Measurements from ENCODE around the gene THSD7A. TPM values are rescaled to one million over a fixed set of nuclear protein-coding genes. Genes with fewer than 3 reads are reported as not detected.

The THSD7A gene
- total and polyA plus RNA-seq, 4 donors, result 0.15 to 2.7 (median 1.9) TPM

DNA sequence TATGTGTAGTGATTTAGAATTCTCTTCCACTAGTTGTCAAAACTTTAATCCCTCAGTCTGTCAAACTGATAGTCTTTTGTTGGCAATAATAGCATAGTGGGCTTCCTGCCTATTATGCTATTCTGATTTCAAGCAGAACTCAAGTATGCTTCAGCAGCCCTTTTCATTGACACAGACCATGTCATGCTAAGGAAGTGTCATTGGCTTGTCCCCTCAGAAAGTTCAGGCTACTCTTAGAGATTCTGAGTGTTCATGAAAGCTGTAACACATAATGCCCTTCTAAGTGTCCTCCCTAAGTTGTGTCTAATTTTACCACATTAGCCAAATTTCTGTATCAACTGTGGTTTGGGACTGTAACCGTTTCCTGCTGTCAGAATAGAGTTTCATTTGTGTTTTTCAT lies 198.7 kb downstream of the THSD7A start (continued):
- TF ChIP-seq, protein P1, sequence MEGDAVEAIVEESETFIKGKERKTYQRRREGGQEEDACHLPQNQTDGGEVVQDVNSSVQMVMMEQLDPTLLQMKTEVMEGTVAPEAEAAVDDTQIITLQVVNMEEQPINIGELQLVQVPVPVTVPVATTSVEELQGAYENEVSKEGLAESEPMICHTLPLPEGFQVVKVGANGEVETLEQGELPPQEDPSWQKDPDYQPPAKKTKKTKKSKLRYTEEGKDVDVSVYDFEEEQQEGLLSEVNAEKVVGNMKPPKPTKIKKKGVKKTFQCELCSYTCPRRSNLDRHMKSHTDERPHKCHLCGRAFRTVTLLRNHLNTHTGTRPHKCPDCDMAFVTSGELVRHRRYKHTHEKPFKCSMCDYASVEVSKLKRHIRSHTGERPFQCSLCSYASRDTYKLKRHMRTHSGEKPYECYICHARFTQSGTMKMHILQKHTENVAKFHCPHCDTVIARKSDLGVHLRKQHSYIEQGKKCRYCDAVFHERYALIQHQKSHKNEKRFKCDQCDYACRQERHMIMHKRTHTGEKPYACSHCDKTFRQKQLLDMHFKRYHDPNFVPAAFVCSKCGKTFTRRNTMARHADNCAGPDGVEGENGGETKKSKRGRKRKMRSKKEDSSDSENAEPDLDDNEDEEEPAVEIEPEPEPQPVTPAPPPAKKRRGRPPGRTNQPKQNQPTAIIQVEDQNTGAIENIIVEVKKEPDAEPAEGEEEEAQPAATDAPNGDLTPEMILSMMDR (IDR thresholded peaks at IDR 0.05; ENCODE audit: low read depth, low read length, missing input control), result no peak

DNA sequence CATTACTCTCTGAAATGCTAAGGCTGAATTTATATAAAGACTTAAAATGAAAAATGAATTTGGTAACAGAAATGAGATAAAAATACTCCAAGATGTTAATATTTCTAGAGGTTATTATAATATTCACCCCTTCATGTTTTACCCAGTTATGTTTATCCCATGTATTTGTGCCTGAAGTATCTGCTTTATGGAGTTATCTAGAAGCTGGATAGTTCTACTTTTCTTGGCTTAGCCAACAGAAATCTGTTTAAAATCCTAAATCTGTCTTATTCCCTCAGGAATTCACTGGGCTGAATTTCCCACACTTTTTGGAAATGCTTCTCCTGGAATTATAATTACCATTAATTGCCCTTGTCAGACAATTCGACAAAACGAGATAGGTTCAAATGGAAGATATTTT lies 201.6 kb downstream of the THSD7A start:
- Histone ChIP-seq H3K4me3 (ENCODE audit: low read depth in 1 of 3, low read length in 3 of 3) (no peak overlapping the region), H3K27me3 (ENCODE audit: control insufficient read depth in 4 of 4, insufficient read depth in 4 of 4, low read length in 3 of 4) (no peaks in the 10 kb centered on the region), H3K36me3 (ENCODE audit: control insufficient read depth in 4 of 4, insufficient read depth in 3 of 4, low read depth in 1 of 4, low read length in 3 of 4) (no peaks in the 10 kb centered on the region), H3K9ac (ENCODE audit: low read depth in 1 of 2, low read length in 2 of 2) (no peak overlapping the region), H3K9me3 (ENCODE audit: control insufficient read depth in 4 of 4, low read length in 3 of 4) (no peaks in the 10 kb centered on the region), H3K27ac (ENCODE audit: low read depth in 1 of 2, low read length in 2 of 2) (no peak overlapping the region), H3K4me1 (ENCODE audit: control insufficient read depth in 4 of 4, insufficient read depth in 4 of 4, low read length in 3 of 4) (peaks cover 0 to 5% (median 2%) of the 10 kb centered on the region in 4 donors)
- WGBS, result 89% methylated on average over 2 of the region's 2 CpGs
- no peak for DNase-seq (ENCODE audit: low spot score)
- TF ChIP-seq HNF4G (IDR thresholded peaks at IDR 0.05), result no peak

DNA sequence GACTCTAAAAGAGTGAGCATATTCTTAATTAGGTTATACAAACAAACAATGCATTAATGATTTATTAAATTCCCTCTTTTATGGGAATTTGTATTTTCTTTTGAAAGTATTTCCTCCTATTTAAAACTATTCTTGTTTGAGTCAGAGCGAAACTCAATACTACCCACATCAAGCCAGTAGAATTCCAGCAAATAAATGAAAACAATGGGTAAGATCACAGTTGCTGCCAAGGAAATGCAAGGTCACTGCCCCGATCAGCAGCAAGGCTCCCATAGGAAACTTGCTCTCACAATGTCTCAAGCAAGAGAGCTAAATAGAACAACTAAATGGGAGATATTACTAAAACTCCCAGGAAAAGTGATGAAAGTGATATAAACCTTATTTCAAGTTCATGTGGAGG lies 206.3 kb downstream of the THSD7A start:
- H3K4me3 ChIP-seq (ENCODE audit: low read depth in 1 of 3, low read length in 3 of 3), result no peak overlapping the region
- no peak overlapping the region for H3K27ac ChIP-seq (ENCODE audit: low read depth in 1 of 2, low read length in 2 of 2)
- H3K9ac ChIP-seq (ENCODE audit: low read depth in 1 of 2, low read length in 2 of 2), result no peak overlapping the region
- WGBS, result 26% methylated on average over 2 of the region's 2 CpGs
- peaks cover 0 to 8% (median 4%) of the 10 kb centered on the region in 4 donors for H3K4me1 ChIP-seq (ENCODE audit: control insufficient read depth in 4 of 4, insufficient read depth in 4 of 4, low read length in 3 of 4)
- no peaks in the 10 kb centered on the region for H3K9me3 ChIP-seq (ENCODE audit: control insufficient read depth in 4 of 4, low read length in 3 of 4)
- DNase-seq (ENCODE audit: low spot score), result no peak
- H3K36me3 ChIP-seq (ENCODE audit: control insufficient read depth in 4 of 4, insufficient read depth in 3 of 4, low read depth in 1 of 4, low read length in 3 of 4), result no peaks in the 10 kb centered on the region
- peak; percentile 80 for TF ChIP-seq NR2F2 (IDR thresholded peaks at IDR 0.05)
- TF ChIP-seq SP1 (IDR thresholded peaks at IDR 0.05), result no peak
- no peak for TF ChIP-seq HNF4G (IDR thresholded peaks at IDR 0.05)
- peak in 1 of 2 donors; percentile 5 for TF ChIP-seq RXRA (IDR thresholded peaks at IDR 0.05)
- TF ChIP-seq HNF4A (conservative IDR thresholded peaks at IDR 0.05), result no peak
- no peak for TF ChIP-seq REST (IDR thresholded peaks at IDR 0.05)
- H3K27me3 ChIP-seq (ENCODE audit: control insufficient read depth in 4 of 4, insufficient read depth in 4 of 4, low read length in 3 of 4), result no peaks in the 10 kb centered on the region

DNA sequence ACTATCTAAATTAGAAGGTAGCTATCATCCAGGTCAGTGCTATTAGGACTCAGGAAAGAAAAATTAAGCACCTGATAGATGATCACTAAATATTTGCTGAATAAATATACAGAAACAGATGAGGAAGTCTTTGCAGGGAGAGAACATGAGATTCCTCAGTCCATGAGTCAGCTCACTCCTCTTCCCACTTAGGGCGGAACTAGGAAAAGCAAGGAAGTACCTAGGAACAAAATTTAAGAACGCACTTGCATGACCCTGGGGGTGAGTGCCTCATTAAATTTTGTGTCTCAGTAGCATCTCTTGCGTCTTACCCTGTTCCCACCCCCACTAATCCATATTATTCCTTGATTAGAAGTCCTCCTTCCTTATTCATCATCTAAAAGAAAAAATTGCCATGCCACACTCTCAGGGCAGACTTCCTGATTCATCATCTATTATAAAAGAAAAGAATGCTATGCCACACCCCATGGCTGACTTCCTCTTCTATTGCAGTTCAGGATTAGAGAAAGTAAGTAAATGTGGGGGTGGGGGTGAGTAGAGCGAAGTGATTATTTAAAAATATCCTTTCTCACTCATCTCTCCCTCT lies 208.8 kb downstream of the THSD7A start:
- DNase-seq (ENCODE audit: low spot score), result no peak
- H3K27ac ChIP-seq (ENCODE audit: low read depth in 1 of 2, low read length in 2 of 2), result no peak overlapping the region
- H3K27me3 ChIP-seq (ENCODE audit: control insufficient read depth in 4 of 4, insufficient read depth in 4 of 4, low read length in 3 of 4), result no peaks in the 10 kb centered on the region
- peaks cover 0 to 11% (median 4%) of the 10 kb centered on the region in 4 donors for H3K4me1 ChIP-seq (ENCODE audit: control insufficient read depth in 4 of 4, insufficient read depth in 4 of 4, low read length in 3 of 4)
- no peaks in the 10 kb centered on the region for H3K36me3 ChIP-seq (ENCODE audit: control insufficient read depth in 4 of 4, insufficient read depth in 3 of 4, low read depth in 1 of 4, low read length in 3 of 4)
- H3K9ac ChIP-seq (ENCODE audit: low read depth in 1 of 2, low read length in 2 of 2), result no peak overlapping the region
- 95% methylated on average over 4 of the region's 4 CpGs for WGBS
- no peaks in the 10 kb centered on the region for H3K9me3 ChIP-seq (ENCODE audit: control insufficient read depth in 4 of 4, low read length in 3 of 4)
- H3K4me3 ChIP-seq (ENCODE audit: low read depth in 1 of 3, low read length in 3 of 3), result no peak overlapping the region
- TF ChIP-seq MAX (IDR thresholded peaks at IDR 0.05) (no peak), JUND (IDR thresholded peaks at IDR 0.05) (no peak), RAD21 (IDR thresholded peaks at IDR 0.05) (no peak), RXRA (IDR thresholded peaks at IDR 0.05) (no peak), EGR1 (IDR thresholded peaks at IDR 0.05; ENCODE audit: low read depth in 2 of 2) (no peak), REST (IDR thresholded peaks at IDR 0.05) (no peak), FOXA2 (IDR thresholded peaks at IDR 0.05) (no peak), GABPA (IDR thresholded peaks at IDR 0.05 in 1 of 2, conservative IDR thresholded peaks at IDR 0.05 in 1 of 2) (no peak), TAF1 (conservative IDR thresholded peaks at IDR 0.05) (no peak)
- TF ChIP-seq, protein P2, sequence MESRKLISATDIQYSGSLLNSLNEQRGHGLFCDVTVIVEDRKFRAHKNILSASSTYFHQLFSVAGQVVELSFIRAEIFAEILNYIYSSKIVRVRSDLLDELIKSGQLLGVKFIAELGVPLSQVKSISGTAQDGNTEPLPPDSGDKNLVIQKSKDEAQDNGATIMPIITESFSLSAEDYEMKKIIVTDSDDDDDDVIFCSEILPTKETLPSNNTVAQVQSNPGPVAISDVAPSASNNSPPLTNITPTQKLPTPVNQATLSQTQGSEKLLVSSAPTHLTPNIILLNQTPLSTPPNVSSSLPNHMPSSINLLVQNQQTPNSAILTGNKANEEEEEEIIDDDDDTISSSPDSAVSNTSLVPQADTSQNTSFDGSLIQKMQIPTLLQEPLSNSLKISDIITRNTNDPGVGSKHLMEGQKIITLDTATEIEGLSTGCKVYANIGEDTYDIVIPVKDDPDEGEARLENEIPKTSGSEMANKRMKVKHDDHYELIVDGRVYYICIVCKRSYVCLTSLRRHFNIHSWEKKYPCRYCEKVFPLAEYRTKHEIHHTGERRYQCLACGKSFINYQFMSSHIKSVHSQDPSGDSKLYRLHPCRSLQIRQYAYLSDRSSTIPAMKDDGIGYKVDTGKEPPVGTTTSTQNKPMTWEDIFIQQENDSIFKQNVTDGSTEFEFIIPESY (IDR thresholded peaks at IDR 0.05), result no peak

Data from liver (tissue), 9 donors.